Gastroesophageal sphincter (tissue), 4 donors: ENCODE measurements around the gene ESAM. TPM values are rescaled to one million over a fixed set of nuclear protein-coding genes. Genes with fewer than 3 reads are reported as not detected.

Experiments used
- ATAC-seq: fragments of 150-250 bp; one replicate; pipeline ENCODE4 v1.9.1; 2016; ENCODE audit warnings: mild to moderate bottlenecking, moderate library complexity
- H3K27ac ChIP-seq, 4 donors: fragments of 200-600 bp; sonication (generic) in 3 of 4; 1 replicate in 3 of 4; 2 replicates in 1 of 4; pipeline ENCODE4 v1.5.1; 2016 to 2019
- H3K27me3 ChIP-seq: fragments of 200-600 bp; sonication (generic); one replicate; pipeline ENCODE4 v1.5.1; 2019
- H3K36me3 ChIP-seq, 2 donors: fragments of 200-600 bp; sonication (generic); one replicate each; pipeline ENCODE4 v1.5.1; 2019; ENCODE audit warnings: control low read depth in 1 of 2
- H3K4me1 ChIP-seq, 3 donors: fragments of 200-600 bp; sonication (generic); 1 replicate in 2 of 3; 2 replicates in 1 of 3; pipeline ENCODE4 v1.5.1; 2016 to 2019; ENCODE audit warnings: control low read depth in 2 of 3
- H3K4me3 ChIP-seq, 2 donors: fragments of 200-600 bp; sonication (generic); one replicate each; pipeline ENCODE4 v1.5.1; 2019; ENCODE audit warnings: mild to moderate bottlenecking in 1 of 2, moderate library complexity in 1 of 2
- H3K9me3 ChIP-seq, 3 donors: fragments of 200-600 bp; sonication (generic); one replicate each; pipeline ENCODE4 v1.5.1; 2017 to 2019; ENCODE audit warnings: control low read depth in 2 of 3
- EP300 ChIP-seq: sonication (generic); formaldehyde crosslinking; IDR thresholded peaks from one replicate; pipeline ENCODE4 v1.6.1; 2017; ENCODE audit warnings: antibody characterized with exemption, mild to moderate bottlenecking
- POLR2A ChIP-seq, 2 donors: fragments of 450-650 bp; IDR thresholded peaks; one replicate each; pipeline ENCODE4 v1.6.1; 2017; ENCODE audit warnings: antibody characterized with exemption in 2 of 2, mild to moderate bottlenecking in 2 of 2, moderate library complexity in 1 of 2
- POLR2AphosphoS5 ChIP-seq: sonication (generic); formaldehyde crosslinking; IDR thresholded peaks from one replicate; pipeline ENCODE4 v1.6.1; 2017; ENCODE audit warnings: antibody characterized with exemption
- WGBS, 2 donors: methylation state at CpG; one replicate each; pipeline ENCODE4 v1.1.5; 2018; ENCODE audit warnings: low coverage in 1 of 2; 5-methylcytosine and 5-hydroxymethylcytosine counted together
- total RNA-seq, 4 donors: library from RNA; depleted of rRNA; stranded (reverse); fragments of >200 nt; gene quantifications; one replicate each; pipeline ENCODE4 v1.1.0, GENCODE V29; 2016
- TF ChIP-seq, protein P1 (sequence below), 4 experiments: fragments of 200-600 bp in 2 of 4; fragments of 450-650 bp in 2 of 4; sonication (generic) in 1 of 4; IDR thresholded peaks; one replicate each; pipeline ENCODE4 v1.5.1; 2017 to 2019; ENCODE audit warnings: antibody characterized with exemption in 4 of 4, mild to moderate bottlenecking in 2 of 4, moderate library complexity in 2 of 4

ESAM gene
- total RNA-seq, 4 donors from 2014 or later, result 9.8 to 38.4 (median 22.4) TPM

DNA sequence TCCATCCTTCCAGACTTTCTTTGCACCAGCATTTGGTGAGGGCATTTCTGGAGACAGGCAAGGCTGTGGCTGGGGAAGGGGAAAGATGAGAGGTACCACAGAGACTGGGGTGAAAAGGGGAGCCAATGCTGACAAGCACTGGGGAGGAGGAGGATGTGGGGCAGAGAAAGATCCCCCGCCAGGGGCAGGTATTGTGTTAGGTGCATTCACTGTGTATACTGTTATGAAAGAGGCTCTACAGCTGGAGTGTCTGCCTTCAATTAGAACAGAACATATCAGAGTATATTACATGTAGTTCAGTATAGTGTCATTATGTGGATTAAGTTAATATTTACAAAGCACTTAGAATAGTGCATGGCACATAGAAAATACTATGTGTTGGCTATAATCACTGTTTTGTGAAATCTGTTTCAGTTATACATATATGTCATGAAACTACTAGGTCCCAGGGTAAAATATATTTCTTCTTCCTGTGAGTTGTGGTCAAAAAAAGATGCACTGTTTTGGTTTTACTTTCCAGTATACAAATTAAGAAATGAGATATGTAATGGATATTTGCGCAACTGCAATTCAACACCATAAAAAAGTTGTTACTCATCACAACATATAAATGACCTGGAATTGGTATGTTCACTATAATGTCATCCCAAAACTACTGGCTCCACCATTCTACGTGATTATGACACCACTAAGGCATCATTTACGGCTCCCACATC is 29.7 kb upstream of the ESAM start:
- no peaks in the 10 kb centered on the region for H3K36me3 ChIP-seq
- no peaks in the 10 kb centered on the region for H3K9me3 ChIP-seq
- ATAC-seq, result no peak
- H3K4me1 ChIP-seq, result peaks cover 0 to 23% (median 0%) of the 10 kb centered on the region in 3 donors
- H3K4me3 ChIP-seq, result no peak overlapping the region
- 77 to 90% methylated on average over 3 to 4 of the region's 4 CpGs for WGBS, 2 donors
- no peak for TF ChIP-seq POLR2AphosphoS5
- no peak for TF ChIP-seq EP300
- no peak for TF ChIP-seq POLR2A (IDR thresholded peaks at IDR 0.05)
- TF ChIP-seq, protein P1, sequence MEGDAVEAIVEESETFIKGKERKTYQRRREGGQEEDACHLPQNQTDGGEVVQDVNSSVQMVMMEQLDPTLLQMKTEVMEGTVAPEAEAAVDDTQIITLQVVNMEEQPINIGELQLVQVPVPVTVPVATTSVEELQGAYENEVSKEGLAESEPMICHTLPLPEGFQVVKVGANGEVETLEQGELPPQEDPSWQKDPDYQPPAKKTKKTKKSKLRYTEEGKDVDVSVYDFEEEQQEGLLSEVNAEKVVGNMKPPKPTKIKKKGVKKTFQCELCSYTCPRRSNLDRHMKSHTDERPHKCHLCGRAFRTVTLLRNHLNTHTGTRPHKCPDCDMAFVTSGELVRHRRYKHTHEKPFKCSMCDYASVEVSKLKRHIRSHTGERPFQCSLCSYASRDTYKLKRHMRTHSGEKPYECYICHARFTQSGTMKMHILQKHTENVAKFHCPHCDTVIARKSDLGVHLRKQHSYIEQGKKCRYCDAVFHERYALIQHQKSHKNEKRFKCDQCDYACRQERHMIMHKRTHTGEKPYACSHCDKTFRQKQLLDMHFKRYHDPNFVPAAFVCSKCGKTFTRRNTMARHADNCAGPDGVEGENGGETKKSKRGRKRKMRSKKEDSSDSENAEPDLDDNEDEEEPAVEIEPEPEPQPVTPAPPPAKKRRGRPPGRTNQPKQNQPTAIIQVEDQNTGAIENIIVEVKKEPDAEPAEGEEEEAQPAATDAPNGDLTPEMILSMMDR (IDR thresholded peaks at IDR 0.05), result no peak
- no peaks in the 10 kb centered on the region for H3K27me3 ChIP-seq
- H3K27ac ChIP-seq, result no peak overlapping the region

GRCh38 chr11:124788521-124788920 is 26.4 kb upstream of the ESAM start:
- Histone ChIP-seq H3K27me3 (no peaks in the 10 kb centered on the region), H3K4me3 (no peak overlapping the region), H3K4me1 (peaks cover 0 to 15% (median 0%) of the 10 kb centered on the region in 3 donors), H3K9me3 (no peaks in the 10 kb centered on the region), H3K27ac (no peak overlapping the region), H3K36me3 (no peaks in the 10 kb centered on the region)
- TF ChIP-seq POLR2AphosphoS5 (no peak), POLR2A (IDR thresholded peaks at IDR 0.05) (no peak), EP300 (no peak)
- TF ChIP-seq, protein P1 (IDR thresholded peaks at IDR 0.05), result no peak
- ATAC-seq, result no peak

DNA sequence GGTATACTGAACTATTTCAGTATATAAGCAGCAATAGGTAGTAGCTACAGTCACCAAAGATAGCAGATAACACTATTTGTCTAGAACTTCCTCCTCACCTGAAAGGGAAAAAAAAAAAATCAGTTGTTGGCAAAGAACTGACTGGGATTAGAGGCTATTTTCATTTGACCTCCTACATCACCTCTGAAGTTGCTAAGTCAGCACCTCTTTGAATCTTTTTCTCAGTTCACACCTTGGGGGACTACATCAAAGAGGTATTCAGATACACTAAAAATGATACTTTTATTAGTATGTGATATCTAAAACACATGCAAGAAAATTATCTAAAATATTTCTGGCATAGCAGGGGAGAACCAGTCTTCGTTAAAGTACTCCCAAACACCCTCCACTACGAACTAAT is 22.0 kb upstream of the ESAM start:
- Histone ChIP-seq H3K9me3 (no peaks in the 10 kb centered on the region), H3K36me3 (no peaks in the 10 kb centered on the region), H3K27me3 (no peaks in the 10 kb centered on the region), H3K4me3 (no peak overlapping the region), H3K27ac (no peak overlapping the region), H3K4me1 (peaks cover 0 to 3% (median 0%) of the 10 kb centered on the region in 3 donors)
- no peak for ATAC-seq
- 92 to 100% methylated on average over 2 of the region's 2 CpGs for WGBS, 2 donors
- TF ChIP-seq, protein P1 (IDR thresholded peaks at IDR 0.05), result no peak
- TF ChIP-seq POLR2A (IDR thresholded peaks at IDR 0.05) (no peak), POLR2AphosphoS5 (no peak), EP300 (no peak)

GRCh38 chr11:124783002-124783401 is 20.9 kb upstream of the ESAM start:
- TF ChIP-seq POLR2AphosphoS5, result no peak
- TF ChIP-seq, protein P1 (IDR thresholded peaks at IDR 0.05), result no peak
- no peak for TF ChIP-seq POLR2A (IDR thresholded peaks at IDR 0.05)
- no peak for TF ChIP-seq EP300
- Histone ChIP-seq H3K4me1 (peaks cover 0 to 10% (median 0%) of the 10 kb centered on the region in 3 donors), H3K36me3 (peaks cover 0 to 2% of the 10 kb centered on the region in 2 donors), H3K9me3 (no peaks in the 10 kb centered on the region), H3K27me3 (no peaks in the 10 kb centered on the region), H3K4me3 (no peak overlapping the region), H3K27ac (no peak overlapping the region)
- no peak for ATAC-seq
- WGBS, 2 donors, result 90 to 97% methylated on average over 4 of the region's 4 CpGs

DNA sequence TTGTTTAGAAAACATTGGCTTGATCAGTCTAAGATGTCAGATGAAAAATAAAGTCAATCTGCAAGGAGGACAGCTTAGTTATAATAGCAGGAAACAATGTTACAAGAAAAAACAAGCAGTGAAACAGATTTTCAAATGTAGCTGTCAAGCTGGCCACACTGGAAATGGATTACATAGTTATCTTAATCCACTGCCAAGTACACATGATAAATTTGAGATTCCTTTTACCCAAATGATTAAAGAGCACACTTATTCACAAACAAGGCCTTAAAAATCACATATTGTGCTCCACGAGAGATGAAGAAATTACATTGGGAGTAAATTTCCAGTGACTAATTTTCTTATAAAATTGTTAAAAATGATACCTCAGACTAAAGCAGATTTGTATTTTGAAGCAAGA is 17.5 kb upstream of the ESAM start:
- H3K27ac ChIP-seq, result no peak overlapping the region
- H3K9me3 ChIP-seq, result no peaks in the 10 kb centered on the region
- H3K36me3 ChIP-seq, result peaks cover 0 to 7% of the 10 kb centered on the region in 2 donors
- H3K4me3 ChIP-seq, result no peak overlapping the region
- ATAC-seq, result no peak
- TF ChIP-seq EP300 (no peak), POLR2A (IDR thresholded peaks at IDR 0.05) (no peak), POLR2AphosphoS5 (no peak)
- TF ChIP-seq, protein P1 (IDR thresholded peaks at IDR 0.05), result no peak
- no peaks in the 10 kb centered on the region for H3K27me3 ChIP-seq
- 32 to 39% methylated on average over 1 of the region's 1 CpG for WGBS, 2 donors
- peaks cover 0 to 19% (median 0%) of the 10 kb centered on the region in 3 donors for H3K4me1 ChIP-seq
